ENCODE results near the gene CNTNAP2. TPM values are rescaled to one million over a fixed set of nuclear protein-coding genes. Genes with fewer than 3 reads are reported as not detected.

The CNTNAP2 gene
- total and polyA plus RNA-seq, 2 of the 8 experiments (the other 6 are each of a cell fraction or from before 2014, with no cell fraction given), result 27.9 to 71.0 TPM

DNA sequence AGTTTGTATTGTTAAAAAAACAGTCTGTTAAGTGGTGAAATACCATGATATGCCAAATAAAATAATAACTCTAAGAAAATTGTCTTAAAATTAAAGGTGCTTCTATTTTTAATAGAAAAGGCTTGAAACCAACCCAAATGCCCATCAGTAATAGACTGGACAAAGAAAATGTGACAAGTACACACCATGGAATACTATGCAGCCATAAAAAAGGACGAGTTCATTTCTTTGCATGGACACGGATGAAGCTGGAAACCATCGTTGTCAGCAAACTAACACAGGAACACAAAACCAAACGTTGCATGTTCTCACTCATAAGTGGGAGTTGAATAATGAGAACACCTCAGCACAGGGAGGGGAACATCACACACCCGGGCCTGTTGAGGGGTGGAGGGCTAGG lies 7.1 kb downstream of the CNTNAP2 start (continued):
- no peak for TF ChIP-seq ASH2L (IDR thresholded peaks at IDR 0.05; ENCODE audit: low read length)
- no peak for TF ChIP-seq RNF2 (IDR thresholded peaks at IDR 0.05; ENCODE audit: borderline replicate concordance, low read depth, low read length, missing control alignments, poor library complexity, severe bottlenecking)
- TF ChIP-seq, protein P1, sequence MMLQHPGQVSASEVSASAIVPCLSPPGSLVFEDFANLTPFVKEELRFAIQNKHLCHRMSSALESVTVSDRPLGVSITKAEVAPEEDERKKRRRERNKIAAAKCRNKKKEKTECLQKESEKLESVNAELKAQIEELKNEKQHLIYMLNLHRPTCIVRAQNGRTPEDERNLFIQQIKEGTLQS (IDR thresholded peaks at IDR 0.05; ENCODE audit: insufficient read depth, low read depth, low read length), result no peak
- TF ChIP-seq BRCA1 (IDR thresholded peaks at IDR 0.05; ENCODE audit: low read depth, low read length), result no peak
- no peak for TF ChIP-seq KDM4A (IDR thresholded peaks at IDR 0.05; ENCODE audit: low read depth, low read length, severe bottlenecking)
- no peak for TF ChIP-seq RFX5 (IDR thresholded peaks at IDR 0.05; ENCODE audit: borderline replicate concordance, low read depth, low read length)
- no peak for TF ChIP-seq GTF2F1 (IDR thresholded peaks at IDR 0.05; ENCODE audit: borderline replicate concordance, low read depth, low read length)
- no peak for TF ChIP-seq KDM1A (IDR thresholded peaks at IDR 0.05; ENCODE audit: borderline replicate concordance, low read length)
- TF ChIP-seq CHD2 (IDR thresholded peaks at IDR 0.05; ENCODE audit: low read length), result no peak
- TF ChIP-seq JUN (IDR thresholded peaks at IDR 0.05; ENCODE audit: low read depth, low read length), result no peak
